Measurements from ENCODE around the gene ME2.
"Not testable (repeated sequence)": the region's sequence is repeated elsewhere in the genome, so short reads cannot be mapped to it uniquely, and the experiment has no call there.

- not testable (repeated sequence) for TF ChIP-seq CTCF (IDR thresholded peaks at IDR 0.05); EZH2 (IDR thresholded peaks at IDR 0.05; ENCODE audit: borderline replicate concordance, insufficient read depth, low read depth, low read length, poor library complexity, severe bottlenecking)
Observed at GRCh38 chr18:50945918-50946317, 67.0 kb downstream of the ME2 start.

Data from B cell (primary cell).